ENCODE results near the gene RARA.

Gene RARA

DNA sequence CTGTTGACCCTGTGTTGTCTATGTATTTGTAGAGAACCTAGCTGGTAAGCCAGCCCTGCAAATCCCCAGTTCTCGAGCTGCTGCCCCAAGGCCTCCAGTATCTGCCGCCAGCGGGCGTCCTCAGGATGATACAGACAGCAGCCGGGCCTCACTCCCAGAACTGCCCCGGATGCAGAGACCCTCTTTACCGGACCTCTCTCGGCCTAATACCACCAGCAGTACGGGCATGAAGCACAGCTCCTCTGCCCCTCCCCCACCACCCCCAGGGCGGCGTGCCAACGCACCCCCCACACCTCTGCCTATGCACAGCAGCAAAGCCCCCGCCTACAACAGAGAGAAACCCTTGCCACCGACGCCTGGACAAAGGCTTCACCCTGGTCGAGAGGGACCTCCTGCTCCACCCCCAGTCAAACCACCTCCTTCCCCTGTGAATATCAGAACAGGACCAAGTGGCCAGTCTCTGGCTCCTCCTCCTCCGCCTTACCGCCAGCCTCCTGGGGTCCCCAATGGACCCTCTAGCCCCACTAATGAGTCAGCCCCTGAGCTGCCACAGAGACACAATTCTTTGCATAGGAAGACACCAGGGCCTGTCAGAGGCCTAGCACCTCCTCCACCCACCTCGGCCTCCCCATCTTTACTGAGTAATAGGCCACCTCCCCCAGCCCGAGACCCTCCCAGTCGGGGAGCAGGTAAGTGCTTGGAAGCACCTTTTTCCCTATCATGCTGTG is 44.4 kb upstream of the RARA start:
- no peak overlapping the region for H3K4me2 ChIP-seq (ENCODE audit: low read depth, low read length, poor library complexity, severe bottlenecking)
- H4K20me1 ChIP-seq (ENCODE audit: insufficient read depth, low read length, poor library complexity, severe bottlenecking) = no peaks in the 10 kb centered on the region
- H3K4me3 ChIP-seq (ENCODE audit: low read length, poor library complexity, severe bottlenecking) = no peak overlapping the region
- H3K27me3 ChIP-seq (ENCODE audit: insufficient read depth, low read length, poor library complexity, severe bottlenecking) = no peaks in the 10 kb centered on the region
- H3K9ac ChIP-seq (ENCODE audit: low read depth, low read length, poor library complexity, severe bottlenecking) = no peak overlapping the region
- no peaks in the 10 kb centered on the region for H3F3A ChIP-seq (ENCODE audit: low read depth)
- no peaks in the 10 kb centered on the region for H3K79me2 ChIP-seq (ENCODE audit: insufficient read depth, low read length)
- peaks cover 77% of the 10 kb centered on the region; the same call in 1 of the 2 replicates for H3K36me3 ChIP-seq (ENCODE audit: insufficient read depth, low read length)
- H2AFZ ChIP-seq (ENCODE audit: low read length) = no peak overlapping the region
- no peaks in the 10 kb centered on the region for H3K4me1 ChIP-seq (ENCODE audit: insufficient read depth, low read length, poor library complexity, severe bottlenecking)
- TF ChIP-seq EZH2phosphoT487 (IDR thresholded peaks at IDR 0.05; ENCODE audit: borderline replicate concordance) = no peak
- TF ChIP-seq, protein P1, sequence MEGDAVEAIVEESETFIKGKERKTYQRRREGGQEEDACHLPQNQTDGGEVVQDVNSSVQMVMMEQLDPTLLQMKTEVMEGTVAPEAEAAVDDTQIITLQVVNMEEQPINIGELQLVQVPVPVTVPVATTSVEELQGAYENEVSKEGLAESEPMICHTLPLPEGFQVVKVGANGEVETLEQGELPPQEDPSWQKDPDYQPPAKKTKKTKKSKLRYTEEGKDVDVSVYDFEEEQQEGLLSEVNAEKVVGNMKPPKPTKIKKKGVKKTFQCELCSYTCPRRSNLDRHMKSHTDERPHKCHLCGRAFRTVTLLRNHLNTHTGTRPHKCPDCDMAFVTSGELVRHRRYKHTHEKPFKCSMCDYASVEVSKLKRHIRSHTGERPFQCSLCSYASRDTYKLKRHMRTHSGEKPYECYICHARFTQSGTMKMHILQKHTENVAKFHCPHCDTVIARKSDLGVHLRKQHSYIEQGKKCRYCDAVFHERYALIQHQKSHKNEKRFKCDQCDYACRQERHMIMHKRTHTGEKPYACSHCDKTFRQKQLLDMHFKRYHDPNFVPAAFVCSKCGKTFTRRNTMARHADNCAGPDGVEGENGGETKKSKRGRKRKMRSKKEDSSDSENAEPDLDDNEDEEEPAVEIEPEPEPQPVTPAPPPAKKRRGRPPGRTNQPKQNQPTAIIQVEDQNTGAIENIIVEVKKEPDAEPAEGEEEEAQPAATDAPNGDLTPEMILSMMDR (conservative IDR thresholded peaks at IDR 0.05; ENCODE audit: low read length) = no peak
- no peaks in the 10 kb centered on the region for H3K9me2 ChIP-seq (replicated peaks; ENCODE audit: low read depth, low read length)
- H3K9me3 ChIP-seq (ENCODE audit: insufficient read depth, low read depth, low read length) = no peaks in the 10 kb centered on the region

DNA sequence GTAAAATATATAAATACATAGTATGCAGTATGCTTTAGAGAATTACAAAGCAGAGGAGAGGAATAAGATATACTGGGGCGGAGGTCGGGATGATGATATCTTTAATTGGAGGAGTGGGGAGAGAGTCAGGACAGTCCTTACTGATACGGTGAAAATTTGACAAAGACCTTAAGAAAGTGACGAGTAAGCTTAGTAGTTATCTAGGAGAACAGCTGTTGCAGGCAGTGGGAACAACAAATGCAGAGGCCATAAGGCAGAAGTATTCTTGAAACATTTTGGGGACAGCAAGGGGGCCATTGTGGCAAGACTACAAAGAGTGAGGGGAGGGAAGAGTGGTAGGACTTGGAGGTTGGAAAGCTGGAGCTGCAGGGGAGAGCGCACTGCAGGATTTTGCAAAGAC is 43.6 kb upstream of the RARA start:
- H3K9me2 ChIP-seq (replicated peaks; ENCODE audit: low read depth, low read length) = no peaks in the 10 kb centered on the region
- H3K4me2 ChIP-seq (ENCODE audit: low read depth, low read length, poor library complexity, severe bottlenecking) = no peak overlapping the region
- TF ChIP-seq EZH2phosphoT487 (IDR thresholded peaks at IDR 0.05; ENCODE audit: borderline replicate concordance) = no peak
- TF ChIP-seq, protein P1 (conservative IDR thresholded peaks at IDR 0.05; ENCODE audit: low read length) = no peak
- H3K9me3 ChIP-seq (ENCODE audit: insufficient read depth, low read depth, low read length) = no peaks in the 10 kb centered on the region
- no peak overlapping the region for H2AFZ ChIP-seq (ENCODE audit: low read length)
- H3K36me3 ChIP-seq (ENCODE audit: insufficient read depth, low read length) = peaks cover 70% of the 10 kb centered on the region; the same call in 1 of the 2 replicates
- H3K9ac ChIP-seq (ENCODE audit: low read depth, low read length, poor library complexity, severe bottlenecking) = no peak overlapping the region
- H4K20me1 ChIP-seq (ENCODE audit: insufficient read depth, low read length, poor library complexity, severe bottlenecking) = no peaks in the 10 kb centered on the region
- no peaks in the 10 kb centered on the region for H3F3A ChIP-seq (ENCODE audit: low read depth)
- H3K4me1 ChIP-seq (ENCODE audit: insufficient read depth, low read length, poor library complexity, severe bottlenecking) = no peaks in the 10 kb centered on the region
- H3K4me3 ChIP-seq (ENCODE audit: low read length, poor library complexity, severe bottlenecking) = no peak overlapping the region
- H3K27me3 ChIP-seq (ENCODE audit: insufficient read depth, low read length, poor library complexity, severe bottlenecking) = no peaks in the 10 kb centered on the region
- H3K79me2 ChIP-seq (ENCODE audit: insufficient read depth, low read length) = no peaks in the 10 kb centered on the region

DNA sequence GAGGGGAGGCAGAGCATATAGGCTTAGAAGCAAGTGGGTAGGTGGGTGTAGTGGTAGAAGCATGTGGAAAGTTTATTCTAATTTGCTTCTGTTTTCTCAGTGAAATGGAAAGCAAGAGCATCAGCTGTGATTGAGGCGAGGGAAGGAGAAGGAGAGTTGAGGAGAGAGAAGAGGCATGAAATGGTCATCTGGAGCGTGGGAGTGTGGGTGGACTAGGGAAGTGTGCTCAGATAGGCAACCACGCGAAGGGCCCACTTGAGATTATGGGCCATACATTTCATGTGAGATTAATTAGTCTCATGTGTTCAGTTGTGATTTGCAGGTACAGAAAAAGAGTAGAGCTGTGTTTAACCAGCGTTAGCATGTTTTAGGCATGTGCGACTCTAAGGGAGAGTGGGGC is 42.1 kb upstream of the RARA start:
- Histone ChIP-seq H3K4me3 (ENCODE audit: low read length, poor library complexity, severe bottlenecking) (no peak overlapping the region), H3K27me3 (ENCODE audit: insufficient read depth, low read length, poor library complexity, severe bottlenecking) (no peaks in the 10 kb centered on the region), H3K4me1 (ENCODE audit: insufficient read depth, low read length, poor library complexity, severe bottlenecking) (no peaks in the 10 kb centered on the region), H4K20me1 (ENCODE audit: insufficient read depth, low read length, poor library complexity, severe bottlenecking) (no peaks in the 10 kb centered on the region), H2AFZ (ENCODE audit: low read length) (no peak overlapping the region), H3K9me3 (ENCODE audit: insufficient read depth, low read depth, low read length) (no peaks in the 10 kb centered on the region), H3K9ac (ENCODE audit: low read depth, low read length, poor library complexity, severe bottlenecking) (no peak overlapping the region), H3F3A (ENCODE audit: low read depth) (no peaks in the 10 kb centered on the region), H3K79me2 (ENCODE audit: insufficient read depth, low read length) (no peaks in the 10 kb centered on the region), H3K9me2 (replicated peaks; ENCODE audit: low read depth, low read length) (no peaks in the 10 kb centered on the region), H3K4me2 (ENCODE audit: low read depth, low read length, poor library complexity, severe bottlenecking) (no peak overlapping the region), H3K36me3 (ENCODE audit: insufficient read depth, low read length) (peaks cover 72% of the 10 kb centered on the region; the same call in 1 of the 2 replicates)
- TF ChIP-seq EZH2phosphoT487 (IDR thresholded peaks at IDR 0.05; ENCODE audit: borderline replicate concordance) = no peak
- TF ChIP-seq, protein P1 (conservative IDR thresholded peaks at IDR 0.05; ENCODE audit: low read length) = no peak
